SKM-1 treated with dmso at 0.1 percent for 144 hours (cell line): Measurements from ENCODE around the gene BMI1.

Source experiments
- DNase-seq: peaks from one replicate; lab custom pipeline; 2025; ENCODE audit not compliant: unreplicated experiment; lab: John Stamatoyannopoulos, UW

Gene BMI1

GRCh38 chr10:22366435-22366703, 45.5 kb downstream of the BMI1 start:
- DNase-seq = no peak

GRCh38 chr10:22366771-22367170, 45.9 kb downstream of the BMI1 start:
- DNase-seq = no peak

GRCh38 chr10:22367471-22367870, 46.6 kb downstream of the BMI1 start:
- DNase-seq = no peak

- no peak for DNase-seq
These were observed 47.5 kb downstream of the BMI1 start for GRCh38 chr10:22368402-22368801.

- no peak for DNase-seq
These were observed 48.1 kb downstream of the BMI1 start for GRCh38 chr10:22368981-22369380.

GRCh38 chr10:22369434-22370072, 48.7 kb downstream of the BMI1 start:
- DNase-seq = peak; percentile 74

GRCh38 chr10:22370320-22370719, 49.4 kb downstream of the BMI1 start:
- no peak for DNase-seq

GRCh38 chr10:22372298-22372697, 51.4 kb downstream of the BMI1 start:
- DNase-seq = no peak

- DNase-seq = no peak
These were observed 52.0 kb downstream of the BMI1 start for GRCh38 chr10:22372917-22373316.

- DNase-seq = no peak
These were observed 53.7 kb downstream of the BMI1 start for GRCh38 chr10:22374489-22375126.

- DNase-seq = no peak
These were observed 58.2 kb downstream of the BMI1 start for GRCh38 chr10:22379059-22379458.
